ENCODE measurements around the gene NLGN1.

GRCh38 chr3:174168026-174168425, 770.5 kb downstream of the NLGN1 start:
- TF ChIP-seq HDAC6 (IDR thresholded peaks at IDR 0.05; ENCODE audit: low read depth, low read length), result no peak
- TF ChIP-seq RFX5 (IDR thresholded peaks at IDR 0.05; ENCODE audit: borderline replicate concordance, low read depth, low read length), result no peak
- no peak for TF ChIP-seq CTCF (IDR thresholded peaks at IDR 0.05; ENCODE audit: control extremely low read depth in 1 of 3, insufficient read depth in 1 of 3, low read depth in 1 of 3, low read length in 3 of 3)
- TF ChIP-seq EZH2 (IDR thresholded peaks at IDR 0.05; ENCODE audit: low read depth, low read length, severe bottlenecking), result no peak
- no peak for TF ChIP-seq TEAD4 (IDR thresholded peaks at IDR 0.05; ENCODE audit: low read depth, low read length)
